OCI-LY1 (cell line): ENCODE measurements around the gene SPRED2.

Experiments
- H2AFZ ChIP-seq: fragments of 200-600 bp; sonication (generic), shearing (Covaris generic); 2 replicates; pipeline ENCODE4 v1.6.0; 2014; ENCODE audit warnings: antibody characterized with exemption, mild to moderate bottlenecking, low read length
- H3F3A ChIP-seq: fragments of 200-600 bp; sonication (generic), shearing (Covaris generic); 2 replicates; pipeline ENCODE4 v1.6.0; 2014; ENCODE audit warnings: mild to moderate bottlenecking, antibody characterized with exemption, low read length, moderate library complexity; ENCODE audit not compliant: insufficient read depth
- H3K27ac ChIP-seq: fragments of 200-600 bp; sonication (generic); 2 replicates; pipeline ENCODE4 v1.5.1; 2014; ENCODE audit warnings: low read length, mixed run types, mild to moderate bottlenecking, low read depth; ENCODE audit not compliant: poor library complexity, severe bottlenecking
- H3K27me3 ChIP-seq: fragments of 200-600 bp; sonication (generic); 2 replicates; pipeline ENCODE4 v1.6.0; 2014; ENCODE audit warnings: antibody characterized with exemption, mild to moderate bottlenecking, low read length, moderate library complexity; ENCODE audit not compliant: insufficient read depth
- H3K36me3 ChIP-seq: fragments of 200-600 bp; sonication (generic); 2 replicates; pipeline ENCODE4 v1.6.1; 2014; ENCODE audit warnings: mild to moderate bottlenecking, antibody characterized with exemption, low read length, moderate library complexity, mixed read lengths; ENCODE audit not compliant: insufficient read depth
- H3K4me1 ChIP-seq: fragments of 200-600 bp; sonication (generic); 2 replicates; pipeline ENCODE4 v1.5.1; 2014; ENCODE audit warnings: mild to moderate bottlenecking, low read length, moderate library complexity; ENCODE audit not compliant: insufficient read depth, severe bottlenecking
- H3K4me2 ChIP-seq: fragments of 200-600 bp; sonication (generic), shearing (Covaris generic); 2 replicates; pipeline ENCODE4 v1.6.1; 2014; ENCODE audit warnings: low read length
- H3K4me3 ChIP-seq: fragments of 200-600 bp; sonication (generic); 2 replicates; pipeline ENCODE4 v1.5.1; 2014; ENCODE audit warnings: low read length, low read depth, mild to moderate bottlenecking, mixed read lengths; ENCODE audit not compliant: poor library complexity, severe bottlenecking
- H3K79me2 ChIP-seq: fragments of 200-600 bp; shearing (Covaris generic); 2 replicates; pipeline ENCODE4 v1.6.1; 2016; ENCODE audit warnings: mixed run types, low read length, mixed read lengths; ENCODE audit not compliant: insufficient read depth
- H3K9ac ChIP-seq: fragments of 200-600 bp; sonication (generic), shearing (Covaris generic); 2 replicates; pipeline ENCODE4 v1.6.1; 2014; ENCODE audit warnings: mild to moderate bottlenecking, low read length, mixed read lengths
- H3K9me2 ChIP-seq: fragments of 200-600 bp; sonication (generic), shearing (Covaris generic); 2 replicates; pipeline ENCODE4 v1.6.1; 2014; ENCODE audit warnings: low read depth, mild to moderate bottlenecking, low read length, mixed read lengths
- H3K9me3 ChIP-seq: fragments of 200-600 bp; shearing (Covaris generic); 2 replicates; pipeline ENCODE4 v1.6.1; 2014; ENCODE audit warnings: low read length, mixed read lengths
- H4K20me1 ChIP-seq: fragments of 200-600 bp; sonication (generic), shearing (Covaris generic); 2 replicates; pipeline ENCODE4 v1.6.0; 2016; ENCODE audit warnings: mild to moderate bottlenecking, low read length; ENCODE audit not compliant: insufficient read depth
- CTCF ChIP-seq: fragments of 200-600 bp; sonication (generic), shearing (Covaris generic); IDR thresholded peaks from 2 replicates; pipeline ENCODE4 v1.5.1; 2017; ENCODE audit warnings: mild to moderate bottlenecking, antibody characterized with exemption, low read length, moderate library complexity, mixed read lengths
- EZH2 ChIP-seq: fragments of 200-600 bp; sonication (generic), shearing (Covaris generic); IDR thresholded peaks from 2 replicates; pipeline ENCODE4 v1.8.0; 2017; ENCODE audit warnings: borderline replicate concordance, mixed run types, mild to moderate bottlenecking, antibody characterized with exemption, low read length, moderate library complexity, mixed read lengths

The SPRED2 gene

GRCh38 chr2:65372619-65373018, 59.8 kb downstream of the SPRED2 start:
- no peak for TF ChIP-seq EZH2
- no peak for TF ChIP-seq CTCF
- H3F3A ChIP-seq = 0 out of 2 replicates have a peak, but pooled peaks cover 5% of the 10 kb centered on the region
- H3K9me2 ChIP-seq = no peaks in the 10 kb centered on the region
- H3K27ac ChIP-seq = peak overlapping the region; percentile 94
- no peaks in the 10 kb centered on the region for H3K27me3 ChIP-seq
- peaks cover 81% of the 10 kb centered on the region for H3K4me1 ChIP-seq
- no peaks in the 10 kb centered on the region for H3K9me3 ChIP-seq
- H3K79me2 ChIP-seq = peaks cover 41% of the 10 kb centered on the region
- peaks cover 17% of the 10 kb centered on the region; the same call in 1 of the 2 replicates for H3K36me3 ChIP-seq
- H2AFZ ChIP-seq = no peak overlapping the region
- no peak overlapping the region for H3K4me3 ChIP-seq
- H4K20me1 ChIP-seq = no peaks in the 10 kb centered on the region
- peak overlapping the region; percentile 58; the same call in 1 of the 2 replicates for H3K9ac ChIP-seq
- H3K4me2 ChIP-seq = no peak overlapping the region; the same call in 1 of the 2 replicates

- Histone ChIP-seq H3K27me3 (no peaks in the 10 kb centered on the region), H3K79me2 (peaks cover 55% of the 10 kb centered on the region), H4K20me1 (no peaks in the 10 kb centered on the region), H3K4me2 (peak overlapping the region; percentile 68), H3K9me2 (no peaks in the 10 kb centered on the region), H3K36me3 (peaks cover 12% of the 10 kb centered on the region; the same call in 1 of the 2 replicates), H3K9ac (peak overlapping the region; percentile 58), H2AFZ (no peak overlapping the region), H3K27ac (peak overlapping the region; percentile 94), H3F3A (0 out of 2 replicates have a peak, but pooled peaks cover 5% of the 10 kb centered on the region), H3K9me3 (no peaks in the 10 kb centered on the region), H3K4me3 (peak overlapping the region; percentile 34), H3K4me1 (peaks cover 94% of the 10 kb centered on the region)
- TF ChIP-seq CTCF (no peak), EZH2 (no peak)
Measured at GRCh38 chr2:65371074-65371434, 61.3 kb downstream of the SPRED2 start.

- Histone ChIP-seq H3F3A (0 out of 2 replicates have a peak, but pooled peaks cover 5% of the 10 kb centered on the region), H3K4me3 (peak overlapping the region; percentile 34), H3K9me2 (no peaks in the 10 kb centered on the region), H4K20me1 (no peaks in the 10 kb centered on the region), H2AFZ (no peak overlapping the region), H3K27ac (peak overlapping the region; percentile 94), H3K79me2 (peaks cover 60% of the 10 kb centered on the region), H3K4me2 (peak overlapping the region; percentile 68), H3K36me3 (peaks cover 12% of the 10 kb centered on the region; the same call in 1 of the 2 replicates), H3K4me1 (peaks cover 99% of the 10 kb centered on the region), H3K27me3 (no peaks in the 10 kb centered on the region), H3K9ac (peak overlapping the region; percentile 58), H3K9me3 (no peaks in the 10 kb centered on the region)
- TF ChIP-seq EZH2 (no peak), CTCF (no peak)
Measured at GRCh38 chr2:65370387-65371073, 61.9 kb downstream of the SPRED2 start.
